ACHN (cell line): ENCODE data around the gene OR2Z1.
"Not testable (repeated sequence)": the region's sequence is repeated elsewhere in the genome, so short reads cannot be mapped to it uniquely, and the experiment has no call there.

Source experiments
- DNase-seq: peaks from one replicate; pipeline ENCODE4 v3.0.0-alpha.2; 2015
- in situ Hi-C: cut with HindIII; loops from 2 replicates; pipeline ENCODE4 v1.10.0; 2017; ENCODE audit warnings: low sequenced_read_pairs, low pct_ligation_motif_present, low pct_unique_long_range_greater_than_20kb

OR2Z1 gene

DNA sequence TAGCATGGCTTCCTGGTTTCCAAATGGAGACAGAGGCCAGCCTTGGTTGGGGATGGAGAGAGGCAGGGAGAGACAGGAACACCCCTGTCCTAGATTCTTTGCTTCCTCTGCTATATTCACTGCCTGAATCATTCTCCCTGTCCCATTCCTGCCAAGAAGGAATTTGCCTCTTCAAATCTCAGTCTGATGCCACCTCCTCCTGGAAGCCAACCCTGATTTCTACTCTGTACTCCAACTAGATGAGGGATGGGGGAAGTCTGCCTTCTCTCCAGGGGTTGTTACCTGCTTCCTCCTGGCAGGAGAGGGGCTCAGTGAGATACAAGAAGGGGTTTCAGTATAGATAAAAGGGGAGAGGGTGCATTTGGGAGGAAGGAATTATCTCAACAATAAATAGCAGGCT is 21.5 kb upstream of the OR2Z1 start:
- no peak for DNase-seq
- in situ Hi-C loops = no loop called here

- in situ Hi-C loops = no loop called here
- DNase-seq = no peak
Observed at GRCh38 chr19:8700956-8701355, 20.5 kb upstream of the OR2Z1 start.

GRCh38 chr19:8702350-8702749 is 19.1 kb upstream of the OR2Z1 start:
- no peak for DNase-seq
- in situ Hi-C loops = no loop called here

GRCh38 chr19:8703223-8703622 is 18.2 kb upstream of the OR2Z1 start:
- no peak for DNase-seq
- in situ Hi-C loops = no loop called here

DNA sequence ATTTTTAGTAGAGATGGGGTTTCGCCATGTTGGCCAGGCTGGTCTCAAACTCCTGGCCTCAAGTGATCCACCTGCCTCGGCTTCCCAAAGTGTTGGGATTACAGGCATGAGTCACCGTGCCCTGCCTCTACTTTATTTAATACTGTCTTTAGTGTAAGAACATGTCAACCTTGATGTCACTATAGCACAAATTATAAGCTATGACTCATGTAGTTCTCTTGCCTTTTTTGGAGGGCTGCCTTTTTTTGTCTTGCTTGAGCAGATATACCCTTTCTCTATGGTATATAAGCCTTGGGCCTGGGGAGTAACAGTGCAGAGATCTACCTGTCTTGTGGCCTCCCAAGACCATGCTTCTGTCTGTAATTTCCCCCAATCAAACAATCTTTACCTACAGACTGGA is 16.1 kb upstream of the OR2Z1 start:
- in situ Hi-C loops = not testable (repeated sequence)

DNA sequence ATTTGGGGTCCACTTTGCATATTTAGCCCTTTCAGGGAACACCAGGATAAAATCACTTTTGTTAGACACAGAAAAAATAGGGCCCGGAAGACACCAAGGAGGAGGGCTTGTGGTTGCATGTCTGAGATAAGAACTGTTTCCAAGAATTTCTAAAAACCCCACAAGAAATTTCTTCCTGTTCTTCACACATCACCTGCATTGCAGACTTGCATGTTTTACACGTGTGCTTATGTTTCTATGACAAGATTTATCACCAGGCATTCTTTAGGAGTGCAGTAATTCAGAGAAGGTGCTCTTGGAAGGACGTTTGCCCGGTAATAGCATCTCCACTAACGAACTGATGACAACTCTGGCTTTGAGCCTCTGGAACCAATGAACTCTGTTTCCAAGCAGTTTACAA is 15.7 kb upstream of the OR2Z1 start:
- in situ Hi-C loops = no loop called here
- no peak for DNase-seq

More for the DNA sequence above, 16.1 kb upstream of the OR2Z1 start:
- DNase-seq = not testable (repeated sequence)

DNA sequence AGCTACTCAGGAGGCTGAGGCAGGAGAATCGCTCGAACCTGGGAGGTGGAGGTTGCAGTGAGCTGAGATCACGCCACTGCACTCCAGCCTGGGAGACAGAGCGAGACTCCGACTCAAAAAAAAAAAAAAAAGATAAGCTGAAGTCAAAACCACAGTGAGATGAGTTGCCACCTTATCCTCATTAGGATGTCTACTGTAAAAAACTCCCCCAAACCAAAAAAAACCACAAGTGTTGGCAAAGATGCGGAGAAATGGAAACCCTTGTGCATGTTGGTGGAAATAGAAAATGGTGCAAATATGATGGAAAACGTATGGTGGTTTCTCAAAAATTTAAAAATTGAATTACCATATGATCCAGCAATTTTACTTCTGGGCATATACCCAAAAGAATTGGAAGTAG is 11.1 kb upstream of the OR2Z1 start:
- DNase-seq, in situ Hi-C loops: not testable (repeated sequence)

GRCh38 chr19:8722032-8722431 is 598 bp downstream of the OR2Z1 start:
- in situ Hi-C loops = no loop called here
- DNase-seq = no peak

DNA sequence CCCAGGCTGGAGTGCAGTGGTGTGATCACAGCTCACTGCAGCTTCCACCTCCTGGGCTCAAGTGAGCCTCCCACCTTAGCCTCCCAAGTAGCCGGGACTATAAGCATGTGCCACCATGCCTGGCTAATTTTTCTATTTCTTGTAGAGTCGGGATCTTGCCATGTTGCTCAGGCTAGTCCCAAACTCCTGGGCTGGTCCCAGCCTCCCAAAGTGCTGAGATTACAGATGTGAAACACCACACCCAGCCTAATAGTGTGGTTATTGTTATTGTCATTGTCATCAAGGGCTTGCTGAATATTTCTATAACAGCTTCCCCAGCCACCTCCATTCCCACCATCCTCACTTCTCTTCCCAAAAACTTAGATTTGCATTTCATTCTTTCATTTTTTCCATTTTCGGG is 2.8 kb downstream of the OR2Z1 start:
- in situ Hi-C loops = no loop called here
- DNase-seq = no peak

DNA sequence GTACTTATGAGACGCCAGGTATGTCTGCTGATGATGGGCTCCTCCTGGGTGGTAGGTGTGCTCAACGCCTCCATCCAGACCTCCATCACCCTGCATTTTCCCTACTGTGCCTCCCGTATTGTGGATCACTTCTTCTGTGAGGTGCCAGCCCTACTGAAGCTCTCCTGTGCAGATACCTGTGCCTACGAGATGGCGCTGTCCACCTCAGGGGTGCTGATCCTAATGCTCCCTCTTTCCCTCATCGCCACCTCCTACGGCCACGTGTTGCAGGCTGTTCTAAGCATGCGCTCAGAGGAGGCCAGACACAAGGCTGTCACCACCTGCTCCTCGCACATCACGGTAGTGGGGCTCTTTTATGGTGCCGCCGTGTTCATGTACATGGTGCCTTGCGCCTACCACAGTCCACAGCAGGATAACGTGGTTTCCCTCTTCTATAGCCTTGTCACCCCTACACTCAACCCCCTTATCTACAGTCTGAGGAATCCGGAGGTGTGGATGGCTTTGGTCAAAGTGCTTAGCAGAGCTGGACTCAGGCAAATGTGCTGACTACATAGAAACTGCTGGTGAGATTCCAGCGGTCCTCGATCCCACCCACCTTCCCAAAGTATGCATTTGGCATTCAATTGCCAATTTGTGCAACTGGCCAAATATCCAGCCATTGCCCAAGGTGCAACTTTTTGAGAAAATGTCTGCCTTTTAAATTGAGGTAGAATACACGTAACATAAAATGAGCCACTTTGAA is 10.2 kb downstream of the OR2Z1 start:
- DNase-seq = no peak
- in situ Hi-C loops = no loop called here

GRCh38 chr19:8738377-8738776 is 16.9 kb downstream of the OR2Z1 start:
- DNase-seq = no peak
- in situ Hi-C loops = no loop called here

GRCh38 chr19:8739291-8740065 is 18.0 kb downstream of the OR2Z1 start:
- in situ Hi-C loops, DNase-seq: not testable (repeated sequence)

- DNase-seq, in situ Hi-C loops: not testable (repeated sequence)
Observed at GRCh38 chr19:8767257-8767656, 45.8 kb downstream of the OR2Z1 start.

DNA sequence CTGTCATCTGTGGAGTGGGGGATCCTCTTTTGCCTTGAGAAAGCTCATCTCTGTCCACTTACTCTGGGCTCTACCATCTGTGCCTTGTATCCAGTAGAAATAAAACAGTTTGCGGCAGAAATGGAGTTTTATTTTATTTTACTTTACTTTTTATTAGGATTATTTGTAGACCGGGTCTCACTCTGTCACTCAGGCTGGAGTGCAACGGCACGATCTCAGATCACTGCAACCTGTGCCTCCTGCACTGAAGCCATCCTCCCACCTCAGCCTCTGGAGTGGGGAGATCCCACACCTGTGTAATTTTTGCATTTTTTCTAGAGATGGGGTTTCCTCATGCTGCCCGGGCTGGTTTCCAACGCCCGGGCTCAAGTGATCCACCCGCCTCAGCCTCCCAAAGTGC is 47.8 kb downstream of the OR2Z1 start:
- in situ Hi-C loops, DNase-seq: not testable (repeated sequence)

- DNase-seq, in situ Hi-C loops: not testable (repeated sequence)
Observed at GRCh38 chr19:8773587-8773986, 52.2 kb downstream of the OR2Z1 start.
